Activated gamma-delta T cell (primary cell): ENCODE measurements around the gene COL27A1.
A peak's percentile ranks its signal among the peaks of the same experiment; 100 is the strongest.
"Not testable (repeated sequence)": the region's sequence is repeated elsewhere in the genome, so short reads cannot be mapped to it uniquely, and the experiment has no call there.

Experiments
- DNase-seq: peaks from one replicate; lab custom pipeline; 2025; lab: John Stamatoyannopoulos, UW

Gene COL27A1

DNA sequence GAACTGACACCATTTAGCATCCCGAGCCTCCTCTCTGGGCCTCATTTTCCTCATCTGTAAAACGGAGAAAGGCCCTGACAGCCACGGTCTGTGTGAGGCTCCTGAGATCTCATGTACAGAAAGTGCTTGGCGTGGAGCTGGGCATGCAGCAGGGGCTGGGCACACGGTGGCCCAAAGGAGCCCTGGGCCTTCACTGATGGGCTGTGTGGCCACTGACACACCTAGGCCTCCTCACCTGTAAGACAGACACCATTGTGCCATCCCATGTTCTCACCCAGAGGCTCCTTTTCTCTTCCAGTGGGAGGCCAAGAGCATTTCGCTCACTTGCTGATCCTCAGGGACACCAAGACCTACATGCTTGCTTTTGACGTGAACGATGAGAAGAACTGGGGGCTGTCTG, 169.2 kb downstream of the COL27A1 start:
- no peak for DNase-seq

DNA sequence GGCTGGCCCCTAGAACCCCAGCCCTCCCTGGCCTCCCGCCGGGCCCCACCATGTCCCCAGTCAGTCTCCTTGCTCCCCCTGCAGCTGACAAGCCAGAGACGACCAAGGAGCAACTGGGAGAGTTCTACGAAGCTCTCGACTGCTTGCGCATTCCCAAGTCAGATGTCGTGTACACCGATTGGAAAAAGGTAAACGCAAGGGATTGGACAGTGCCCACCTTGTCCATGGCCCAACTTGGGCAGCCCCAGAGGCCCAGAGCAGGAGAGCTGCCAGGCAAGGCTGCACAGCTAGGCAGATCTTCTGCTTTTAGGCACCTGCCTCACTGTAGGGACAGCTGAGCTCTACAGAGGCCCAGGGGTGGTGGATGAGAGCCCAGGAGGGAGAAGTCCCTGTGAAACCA, 169.6 kb downstream of the COL27A1 start:
- DNase-seq = not testable (repeated sequence)

DNA sequence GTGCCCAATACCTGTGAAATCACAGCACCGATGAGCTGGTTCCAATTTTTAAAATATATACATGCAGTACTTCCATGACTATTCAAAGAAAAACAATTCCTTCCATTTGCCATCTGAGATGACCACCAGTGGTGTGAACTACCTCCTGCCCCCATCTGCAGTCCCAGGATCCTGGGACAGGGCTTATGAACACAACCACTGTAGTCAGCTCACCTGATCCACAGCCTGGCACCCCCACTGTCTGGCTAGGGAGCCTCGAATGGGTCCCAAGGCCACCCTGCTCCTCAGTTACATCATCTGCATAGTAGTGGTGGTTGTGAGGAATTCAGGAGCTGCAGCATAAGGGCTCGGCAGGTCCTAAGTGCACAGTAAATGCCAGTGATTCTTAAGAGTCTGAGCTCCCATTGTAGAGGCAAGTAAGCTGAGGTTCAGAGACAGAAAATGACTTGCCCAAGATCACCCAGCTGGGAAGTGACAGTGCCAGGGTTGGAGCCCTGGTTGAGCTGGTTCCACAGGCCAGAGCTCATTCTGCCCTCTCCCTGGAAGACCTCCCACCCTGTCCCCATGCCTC, 170.4 kb downstream of the COL27A1 start:
- DNase-seq = not testable (repeated sequence)

DNA sequence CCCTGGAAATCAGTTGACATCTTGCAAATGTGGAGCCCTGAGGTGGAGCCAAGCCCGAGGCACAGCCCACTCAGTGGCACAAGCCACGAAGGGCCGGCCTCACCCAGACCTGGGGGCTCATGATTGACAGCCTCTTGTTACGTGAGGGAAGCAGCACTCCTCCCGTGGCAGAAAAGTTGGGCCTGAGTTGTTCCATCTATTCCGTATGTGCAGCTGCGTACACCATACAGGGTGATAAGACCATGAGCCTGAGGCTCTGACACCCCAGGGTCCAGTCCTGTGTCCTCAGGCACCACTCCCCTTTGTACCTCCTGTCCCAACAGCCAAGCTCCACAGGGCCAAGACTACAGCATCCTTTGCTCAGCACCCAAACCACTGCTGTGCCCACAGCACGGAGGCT, 172.4 kb downstream of the COL27A1 start:
- no peak for DNase-seq

DNA sequence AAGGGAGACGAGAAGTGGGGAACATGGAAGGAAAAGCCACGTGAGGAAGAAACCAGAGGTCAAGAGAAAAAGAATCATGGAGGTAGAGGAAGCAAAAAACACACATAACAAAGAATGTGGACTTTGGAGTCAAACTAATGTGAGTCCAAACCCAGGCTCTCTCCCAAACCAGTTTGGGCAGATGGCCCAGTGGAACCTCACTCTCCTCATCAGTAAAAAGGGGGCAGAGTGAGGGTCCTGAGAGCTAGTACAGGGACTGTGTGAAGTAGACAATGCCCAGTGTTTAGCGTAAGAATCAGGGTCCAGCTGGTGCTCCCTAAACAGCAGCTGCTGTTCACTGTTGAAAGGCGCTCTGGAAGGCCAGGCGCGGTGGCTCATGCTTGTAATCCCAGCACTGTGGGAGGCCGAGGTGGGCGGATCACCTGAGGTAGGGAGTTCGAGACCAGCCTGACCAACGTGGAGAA, 173.1 kb downstream of the COL27A1 start:
- DNase-seq = not testable (repeated sequence)

DNA sequence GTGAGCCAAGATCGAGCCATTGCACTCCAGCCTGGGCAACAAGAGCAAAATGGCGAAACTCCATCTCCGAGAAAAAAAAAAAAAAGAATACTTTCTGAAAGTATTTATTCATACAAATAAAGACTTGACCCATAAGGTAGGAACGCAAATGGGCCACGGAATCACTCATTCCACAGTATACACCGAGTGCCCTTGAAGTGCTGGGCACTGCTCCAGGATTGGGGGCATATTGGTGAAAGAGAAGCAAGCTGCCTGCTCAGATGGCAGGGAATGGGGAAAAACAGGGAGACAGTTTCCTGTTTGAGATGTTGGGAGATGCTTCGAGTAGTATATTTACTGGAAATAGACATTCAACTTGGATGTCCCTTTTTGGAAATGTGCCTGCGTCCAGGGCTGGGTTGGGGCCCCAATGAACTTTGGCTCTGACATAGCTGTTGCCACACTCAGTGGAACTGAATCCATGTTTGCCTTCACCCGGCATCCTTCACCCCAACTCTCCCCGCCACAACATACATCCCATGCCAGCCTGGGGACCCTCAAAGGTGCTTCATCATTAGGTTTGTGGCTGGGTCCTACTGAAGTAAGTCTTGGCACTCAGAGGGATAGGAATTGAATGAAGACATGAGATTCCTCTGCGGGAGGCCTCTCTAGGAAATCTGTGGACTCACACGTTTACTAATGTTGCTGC, 173.7 kb downstream of the COL27A1 start:
- not testable (repeated sequence) for DNase-seq

DNA sequence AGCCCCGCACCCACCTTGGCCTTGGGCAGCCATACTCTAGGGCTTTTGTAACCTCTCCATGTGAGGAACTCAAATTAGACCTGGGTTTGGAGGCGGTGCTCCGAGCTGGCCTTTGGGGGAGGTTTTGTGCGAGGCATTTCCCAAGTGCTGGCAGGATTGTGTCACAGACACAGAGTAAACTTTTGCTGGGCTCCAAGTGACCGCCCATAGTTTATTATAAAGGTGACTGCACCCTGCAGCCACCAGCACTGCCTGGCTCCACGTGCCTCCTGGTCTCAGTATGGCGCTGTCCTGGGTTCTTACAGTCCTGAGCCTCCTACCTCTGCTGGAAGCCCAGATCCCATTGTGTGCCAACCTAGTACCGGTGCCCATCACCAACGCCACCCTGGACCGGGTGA, 174.3 kb downstream of the COL27A1 start, which contains the start of gene ORM2:
TSS of gene ORM2 (plus strand) at position 245 of the 398 bp plus-strand sequence. CDS start at position 281, 36 bp downstream.
- not testable (repeated sequence) for DNase-seq

DNA sequence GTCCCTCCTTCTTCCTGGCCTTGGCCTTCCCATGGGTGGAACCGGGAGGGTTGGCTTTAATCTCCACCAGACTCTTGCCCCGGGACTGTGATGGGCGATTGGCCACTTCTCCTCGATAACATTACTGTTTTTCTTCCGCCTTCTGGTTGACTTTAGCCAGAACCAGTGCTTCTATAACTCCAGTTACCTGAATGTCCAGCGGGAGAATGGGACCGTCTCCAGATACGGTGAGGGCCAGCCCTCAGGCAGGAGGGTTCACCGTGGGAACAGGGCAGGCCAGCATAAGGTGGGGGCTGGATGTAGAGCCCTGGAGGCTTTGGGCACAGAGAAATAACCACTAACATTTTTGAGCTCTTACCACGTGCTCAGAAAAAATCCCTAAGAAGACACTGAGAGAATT, 175.3 kb downstream of the COL27A1 start:
- no peak for DNase-seq

DNA sequence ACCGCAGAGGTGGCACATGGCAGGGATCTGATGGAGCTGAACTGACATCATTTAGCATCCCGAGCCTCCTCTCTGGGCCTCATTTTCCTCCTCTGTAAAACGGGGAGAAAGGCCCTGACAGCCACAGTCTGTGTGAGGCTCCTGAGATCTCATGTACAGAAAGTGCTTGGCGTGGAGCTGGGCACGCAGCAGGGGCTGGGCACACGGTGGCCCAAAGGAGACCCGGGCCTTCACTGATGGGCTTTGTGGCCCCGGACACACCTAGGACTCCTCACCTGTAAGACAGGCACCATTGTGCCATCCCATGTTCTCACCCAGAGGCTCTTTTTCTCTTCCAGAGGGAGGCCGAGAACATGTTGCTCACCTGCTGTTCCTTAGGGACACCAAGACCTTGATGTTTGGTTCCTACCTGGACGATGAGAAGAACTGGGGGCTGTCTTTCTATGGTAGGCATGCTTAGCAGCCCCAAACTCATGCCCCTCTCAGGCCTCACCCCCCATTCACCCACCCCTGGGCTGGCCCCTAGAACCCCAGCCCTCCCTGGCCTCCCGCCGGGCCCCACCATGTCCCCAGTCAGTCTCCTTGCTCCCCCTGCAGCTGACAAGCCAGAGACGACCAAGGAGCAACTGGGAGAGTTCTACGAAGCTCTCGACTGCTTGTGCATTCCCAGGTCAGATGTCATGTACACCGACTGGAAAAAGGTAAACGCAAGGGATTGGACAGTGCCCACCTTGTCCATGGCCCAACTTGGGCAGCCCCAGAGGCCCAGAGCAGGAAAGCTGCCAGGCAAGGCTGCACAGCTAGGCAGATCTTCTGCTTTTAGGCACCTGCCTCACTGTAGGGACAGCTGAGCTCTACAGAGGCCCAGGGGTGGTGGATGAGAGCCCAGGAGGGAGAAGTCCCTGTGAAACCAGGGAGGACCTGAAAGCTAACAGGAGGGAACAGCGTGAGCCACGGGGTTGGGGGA, 176.2 kb downstream of the COL27A1 start:
- not testable (repeated sequence) for DNase-seq

DNA sequence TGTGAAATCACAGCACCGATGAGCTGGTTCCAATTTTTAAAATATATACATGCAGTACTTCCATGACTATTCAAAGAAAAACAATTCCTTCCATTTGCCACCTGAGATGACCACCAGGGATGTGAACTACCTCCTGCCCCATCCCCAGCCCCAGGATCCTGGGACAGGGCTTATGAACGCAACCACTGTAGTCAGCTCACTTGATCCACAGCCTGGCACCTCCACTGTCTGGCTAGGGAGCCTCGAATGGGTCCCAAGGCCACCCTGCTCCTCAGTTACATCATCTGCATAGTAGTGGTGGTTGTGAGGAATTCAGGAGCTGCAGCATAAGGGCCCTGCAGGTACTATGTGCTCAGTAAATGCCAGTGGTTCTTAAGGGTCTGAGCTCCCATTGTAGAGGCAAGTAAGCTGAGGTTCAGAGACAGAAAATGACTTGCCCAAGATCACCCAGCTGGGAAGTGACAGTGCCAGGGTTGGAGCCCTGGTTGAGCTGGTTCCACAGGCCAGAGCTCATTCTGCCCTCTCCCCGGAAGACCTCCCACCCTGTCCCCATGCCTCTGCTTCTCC, 177.2 kb downstream of the COL27A1 start:
- not testable (repeated sequence) for DNase-seq

DNA sequence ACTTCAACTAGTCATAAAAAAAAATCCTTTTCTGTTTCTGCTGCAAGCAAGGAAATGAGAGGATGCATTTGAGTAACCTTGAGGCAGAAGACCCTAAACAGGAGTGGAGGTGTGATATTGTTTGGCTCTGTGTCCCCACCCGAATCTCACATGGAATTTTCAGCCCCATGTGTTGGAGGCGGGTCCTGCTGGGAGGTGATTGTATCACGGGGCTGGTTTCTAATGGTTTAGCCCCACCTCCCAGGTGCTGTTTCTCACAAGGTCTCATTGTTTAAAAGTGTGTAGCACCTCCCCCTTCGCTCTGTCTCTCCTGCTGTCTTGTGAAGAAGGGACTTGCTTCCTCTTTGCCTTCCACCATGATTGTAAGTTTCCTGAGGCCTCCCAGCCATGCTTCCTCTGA, 178.4 kb downstream of the COL27A1 start:
- DNase-seq = not testable (repeated sequence)

DNA sequence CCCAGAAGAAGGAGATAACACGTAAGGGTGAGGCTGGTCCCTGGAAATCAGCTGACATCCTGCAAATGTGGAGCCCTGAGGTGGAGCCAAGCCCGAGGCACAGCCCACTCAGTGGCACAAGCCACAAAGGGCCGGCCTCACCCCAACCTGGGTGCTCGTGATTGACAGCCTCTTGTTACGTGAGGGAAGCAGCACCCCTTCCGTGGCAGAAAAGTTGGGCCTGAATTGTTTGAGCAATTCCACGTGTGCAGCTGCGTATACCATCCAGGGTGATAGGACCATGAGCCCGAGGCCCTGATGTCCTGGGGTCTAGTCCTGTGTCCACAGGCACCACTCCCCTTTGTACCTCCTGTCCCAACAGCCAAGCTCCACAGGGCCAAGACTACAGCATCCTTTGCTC, 179.2 kb downstream of the COL27A1 start:
- no peak for DNase-seq

DNA sequence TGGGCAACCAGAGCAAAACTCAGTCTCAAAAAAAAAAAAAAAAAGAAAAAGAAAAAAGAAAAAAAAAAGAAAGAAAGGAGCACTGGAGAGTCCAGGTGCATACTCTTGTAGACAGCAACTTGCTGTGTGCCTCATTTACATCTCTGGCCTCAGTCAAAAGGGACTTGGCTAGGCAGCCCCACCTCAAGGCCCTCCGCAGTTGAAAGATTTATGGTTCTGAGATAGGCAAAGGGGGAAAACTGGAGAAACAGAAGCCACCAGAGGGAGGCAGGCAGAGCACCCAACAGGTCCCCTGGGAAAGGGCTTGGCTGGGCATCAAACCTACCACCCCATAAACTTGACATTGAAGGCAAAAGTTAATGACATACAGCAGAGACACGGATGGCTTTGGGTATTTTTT, 180.4 kb downstream of the COL27A1 start:
- no peak for DNase-seq

DNA sequence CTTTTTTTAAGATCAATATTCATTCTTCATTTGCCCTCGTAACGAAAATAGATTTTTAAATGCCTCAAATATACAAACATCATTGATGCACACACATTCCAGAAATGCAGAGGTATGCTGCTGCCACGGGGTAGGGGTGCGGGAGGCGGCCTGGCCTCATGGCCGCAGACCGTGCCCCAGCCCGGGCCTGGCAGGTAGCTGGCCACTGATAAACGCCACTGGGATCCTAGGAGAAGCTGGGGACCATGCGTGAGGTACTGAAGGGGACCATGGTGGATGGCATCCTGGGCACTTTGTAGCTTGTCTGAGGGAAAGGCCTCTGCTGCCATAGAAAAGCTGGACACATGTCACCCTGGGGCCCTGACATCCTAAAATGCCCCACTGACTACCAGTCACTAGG, 180.8 kb downstream of the COL27A1 start:
- DNase-seq = no peak

DNA sequence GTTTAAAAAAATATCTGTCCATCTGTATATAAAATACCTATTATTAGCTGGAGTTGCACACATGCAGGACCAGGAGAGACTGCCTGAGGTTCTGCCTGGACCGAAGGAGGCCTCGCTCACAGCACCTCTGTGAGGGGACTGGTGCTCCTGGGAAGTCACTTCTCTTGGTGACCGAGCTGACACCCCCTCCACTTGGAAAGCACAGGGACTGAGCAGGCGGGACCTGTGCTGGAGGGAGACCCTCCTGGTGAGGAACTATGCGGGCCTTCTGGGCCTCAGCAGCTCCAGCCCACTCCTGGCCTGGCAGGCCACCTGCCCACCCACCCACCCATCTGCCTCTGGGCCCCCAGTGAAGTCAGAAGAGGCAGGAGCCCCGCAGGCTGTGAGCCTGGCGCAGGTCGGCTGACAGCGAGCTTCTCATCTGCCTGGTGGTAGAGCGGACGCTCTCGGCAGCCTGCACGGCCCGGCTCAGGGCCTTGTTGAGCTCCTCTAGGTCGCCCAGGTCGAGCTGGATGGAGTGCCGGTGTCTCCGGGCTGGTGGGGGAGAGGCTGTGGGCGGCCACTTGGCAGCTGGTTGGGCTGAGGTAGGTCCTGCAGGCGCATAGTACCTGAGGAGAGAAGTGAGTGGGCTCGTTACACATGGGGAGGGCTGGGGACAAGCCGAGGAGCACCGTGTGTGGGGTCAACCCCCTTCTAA, 181.5 kb downstream of the COL27A1 start:
- DNase-seq = no peak

DNA sequence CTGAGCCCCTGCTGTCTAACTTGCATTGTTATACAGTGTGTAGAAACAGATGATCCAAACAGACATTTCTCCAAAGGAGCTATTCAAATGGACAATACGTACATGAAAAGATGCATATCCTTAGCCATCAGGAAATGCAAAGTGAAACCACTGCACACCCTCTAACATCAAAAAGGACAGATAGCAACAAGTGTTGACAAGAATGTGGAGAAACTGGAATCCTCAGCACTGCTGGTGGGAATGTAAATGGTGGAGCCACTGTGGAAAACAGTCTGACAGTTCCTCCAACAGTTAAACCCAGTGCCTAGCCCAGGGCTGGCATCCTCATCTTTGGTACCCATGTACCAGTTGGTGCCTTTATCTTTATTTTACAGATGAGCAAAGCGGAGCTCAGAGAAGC, 182.8 kb downstream of the COL27A1 start:
- DNase-seq = no peak

DNA sequence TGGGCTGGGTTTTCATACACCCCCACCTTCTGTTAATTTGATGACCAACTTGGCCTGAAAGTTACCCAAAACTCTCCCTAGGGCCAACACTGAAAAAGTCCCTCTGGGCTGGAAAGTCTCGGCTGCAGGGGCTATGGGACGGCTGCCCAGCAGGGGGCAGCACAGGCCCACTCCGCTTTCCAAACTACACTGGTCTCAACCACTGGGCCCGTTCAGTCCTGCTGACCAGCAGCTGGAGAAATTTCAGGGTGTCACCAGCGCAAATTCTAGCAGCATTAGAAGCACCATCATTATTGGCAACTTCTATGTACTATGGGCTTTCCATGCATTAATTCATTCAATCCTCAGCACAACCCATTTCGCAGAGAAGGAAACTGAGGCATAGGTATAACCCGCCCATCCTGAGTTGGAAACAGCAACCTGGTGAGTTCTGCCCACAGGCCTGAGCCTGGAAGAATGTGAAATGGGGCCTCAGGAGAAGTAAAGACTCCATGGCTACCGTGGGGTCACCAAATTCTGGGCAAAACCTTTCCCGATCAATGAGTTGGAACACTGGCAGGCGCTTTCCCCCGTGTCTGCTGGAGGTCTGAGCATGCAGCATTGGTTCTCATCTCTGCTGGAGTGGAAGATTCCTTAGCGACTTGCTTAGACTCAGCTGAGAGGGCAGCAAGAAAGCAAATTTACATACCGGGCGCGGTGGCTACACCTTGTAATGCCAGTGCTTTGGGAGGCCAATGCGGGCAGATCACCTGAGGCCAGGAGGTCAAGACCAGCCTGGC, 184.0 kb downstream of the COL27A1 start:
- peak; percentile 29 for DNase-seq

DNA sequence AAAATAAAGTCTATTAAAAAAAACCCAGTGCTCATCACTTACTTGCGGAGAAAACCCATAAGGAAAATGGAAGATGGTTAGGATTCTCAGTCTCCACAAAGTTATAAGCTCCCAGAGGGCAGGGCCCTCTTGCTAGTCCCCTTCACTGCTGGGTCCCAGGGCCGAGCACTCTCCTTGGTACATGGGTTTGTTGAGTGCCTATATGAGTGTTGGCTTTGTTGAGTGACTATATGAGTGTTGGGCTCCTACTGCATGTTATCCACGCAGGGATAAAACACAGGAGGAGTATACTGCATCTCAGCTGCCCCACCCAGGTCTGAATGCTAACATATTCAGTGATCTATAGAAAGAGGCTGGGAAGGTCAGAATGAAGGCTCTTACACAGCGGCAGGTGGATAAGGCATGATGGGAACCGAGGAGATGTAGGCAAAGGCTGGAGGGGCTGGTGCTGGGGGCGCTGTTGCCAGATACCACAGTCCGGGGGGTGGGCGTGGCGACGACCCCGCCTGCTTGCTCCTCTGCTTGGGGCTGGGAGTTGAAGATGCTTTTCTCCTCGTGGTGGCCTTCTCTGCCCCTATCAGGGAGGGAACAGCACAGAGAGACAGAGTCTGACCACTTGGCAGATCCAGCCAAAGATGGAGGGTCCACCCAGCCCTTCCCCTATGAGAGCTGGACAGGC, 186.0 kb downstream of the COL27A1 start:
- DNase-seq = no peak

DNA sequence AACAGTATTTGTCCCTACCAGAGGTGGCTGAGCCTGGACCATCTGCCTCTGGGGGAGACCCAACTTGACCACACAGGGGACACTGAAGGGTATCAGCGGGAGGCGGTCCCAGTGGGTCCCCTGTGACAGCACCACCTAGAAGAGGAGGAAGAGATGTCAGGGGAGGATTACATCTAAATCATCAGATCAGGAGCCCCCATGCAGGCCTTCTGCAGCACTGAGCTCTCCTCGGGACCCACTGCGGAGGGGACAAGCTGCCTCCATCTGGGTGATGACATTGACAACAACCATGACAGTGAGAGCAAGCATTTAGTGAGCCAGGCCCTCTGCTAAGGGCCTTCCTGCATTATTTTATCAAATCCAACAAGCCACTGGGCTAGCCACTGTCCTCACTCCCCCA, 186.7 kb downstream of the COL27A1 start:
- DNase-seq = no peak
